ENCODE measurements around the gene MVB12A.
A peak's percentile ranks its signal among the peaks of the same experiment; 100 is the strongest.

Gene MVB12A

GRCh38 chr19:17471410-17472125 lies 51.7 kb downstream of the MVB12A start:
- DNase-seq (ENCODE audit: low read depth in 2 of 2), result no peak

GRCh38 chr19:17473041-17473440 lies 53.2 kb downstream of the MVB12A start:
- DNase-seq (ENCODE audit: low read depth in 2 of 2), result peak; percentile 56 to 59
